Trophoblast cell (in vitro differentiated cells and primary cell): ENCODE data around the gene LRRC37A3.
"Not testable (repeated sequence)": the region's sequence is repeated elsewhere in the genome, so short reads cannot be mapped to it uniquely, and the experiment has no call there.

ENCODE experiments used
- DNase-seq, 2 donors: peaks; one replicate each; pipeline ENCODE4 v3.0.0-alpha.2; 2016
- H2AFZ ChIP-seq: 2 replicates; pipeline ENCODE4 v1.6.1; 2013; ENCODE audit warnings: low read length, moderate library complexity, mild to moderate bottlenecking; ENCODE audit not compliant: insufficient read depth, poor library complexity
- H2AK5ac ChIP-seq: 2 replicates; pipeline ENCODE4 v1.6.1; 2013; ENCODE audit warnings: mild to moderate bottlenecking, low read length
- H2BK120ac ChIP-seq: 2 replicates; pipeline ENCODE4 v1.6.1; 2013; ENCODE audit warnings: low read length, mild to moderate bottlenecking, moderate library complexity; ENCODE audit not compliant: insufficient read depth, poor library complexity
- H2BK12ac ChIP-seq: 2 replicates; pipeline ENCODE4 v1.6.1; 2013; ENCODE audit warnings: mild to moderate bottlenecking, low read length, moderate library complexity
- H2BK5ac ChIP-seq: 2 replicates; pipeline ENCODE4 v1.6.1; 2013; ENCODE audit warnings: low read length, low read depth, moderate library complexity, mild to moderate bottlenecking; ENCODE audit not compliant: poor library complexity
- H3K14ac ChIP-seq: 2 replicates; pipeline ENCODE4 v1.6.1; 2013; ENCODE audit warnings: mild to moderate bottlenecking, low read length
- H3K18ac ChIP-seq: 2 replicates; pipeline ENCODE4 v1.6.1; 2013; ENCODE audit warnings: mild to moderate bottlenecking, low read length
- H3K23ac ChIP-seq: 2 replicates; pipeline ENCODE4 v1.6.1; 2013; ENCODE audit warnings: low read length
- H3K27ac ChIP-seq: 2 replicates; pipeline ENCODE4 v1.5.1; 2013; ENCODE audit warnings: low read depth, mild to moderate bottlenecking, inconsistent platforms, low read length, moderate library complexity
- H3K27me3 ChIP-seq: 2 replicates; pipeline ENCODE4 v1.6.1; 2013; ENCODE audit warnings: inconsistent platforms, mild to moderate bottlenecking, low read length, moderate library complexity; ENCODE audit not compliant: insufficient read depth
- H3K36me3 ChIP-seq, 2 experiments: 1 replicate in 1 of 2; 2 replicates in 1 of 2; pipeline ENCODE4 v1.6.1; 2013; ENCODE audit warnings: low read length in 2 of 2, mild to moderate bottlenecking in 2 of 2, moderate library complexity in 1 of 2; ENCODE audit not compliant: insufficient read depth in 2 of 2, control insufficient read depth in 1 of 2
- H3K4ac ChIP-seq: 2 replicates; pipeline ENCODE4 v1.6.1; 2013; ENCODE audit warnings: low read depth, mild to moderate bottlenecking, low read length, moderate library complexity
- H3K4me1 ChIP-seq, 2 experiments: 1 replicate in 1 of 2; 2 replicates in 1 of 2; pipeline ENCODE4 v1.6.1; 2013; ENCODE audit warnings: low read length in 2 of 2, mild to moderate bottlenecking in 2 of 2, moderate library complexity in 1 of 2; ENCODE audit not compliant: insufficient read depth in 2 of 2, control insufficient read depth in 1 of 2
- H3K4me2 ChIP-seq: 2 replicates; pipeline ENCODE4 v1.6.1; 2013; ENCODE audit warnings: inconsistent platforms, mild to moderate bottlenecking, low read length, moderate library complexity
- H3K4me3 ChIP-seq: 2 replicates; pipeline ENCODE4 v1.5.1; 2013; ENCODE audit warnings: mild to moderate bottlenecking, low read depth, low read length, inconsistent platforms
- H3K79me1 ChIP-seq: one replicate; pipeline ENCODE4 v1.6.1; 2013; ENCODE audit warnings: low read length
- H3K79me2 ChIP-seq: 2 replicates; pipeline ENCODE4 v1.6.1; 2013; ENCODE audit warnings: low read length, mild to moderate bottlenecking; ENCODE audit not compliant: control insufficient read depth, insufficient read depth, poor library complexity
- H3K9ac ChIP-seq: 2 replicates; pipeline ENCODE4 v1.6.1; 2013; ENCODE audit warnings: mild to moderate bottlenecking, low read length
- H3K9me3 ChIP-seq: 2 replicates; pipeline ENCODE4 v1.6.1; 2013; ENCODE audit warnings: low read depth, mild to moderate bottlenecking, control low read depth, inconsistent platforms, low read length; ENCODE audit not compliant: insufficient read depth
- H4K12ac ChIP-seq: 2 replicates; pipeline ENCODE4 v1.6.1; 2013; ENCODE audit warnings: low read depth, mild to moderate bottlenecking, low read length, moderate library complexity
- H4K8ac ChIP-seq: 2 replicates; pipeline ENCODE4 v1.6.1; 2013; ENCODE audit warnings: low read depth, mild to moderate bottlenecking, low read length, moderate library complexity
- H4K91ac ChIP-seq: one replicate; pipeline ENCODE4 v1.6.1; 2013; ENCODE audit warnings: low read depth, mild to moderate bottlenecking, low read length, moderate library complexity
- WGBS: extraction: QIAGEN DNeasy Blood & Tissue Kit; methylation state at CpG from one replicate; pipeline ENCODE4 v1.1.7; 2013; ENCODE audit warnings: missing lambda C conversion rate; ENCODE audit not compliant: insufficient read length, insufficient coverage; ENCODE audit errors: extremely low coverage; 5-methylcytosine and 5-hydroxymethylcytosine counted together

Gene LRRC37A3

DNA sequence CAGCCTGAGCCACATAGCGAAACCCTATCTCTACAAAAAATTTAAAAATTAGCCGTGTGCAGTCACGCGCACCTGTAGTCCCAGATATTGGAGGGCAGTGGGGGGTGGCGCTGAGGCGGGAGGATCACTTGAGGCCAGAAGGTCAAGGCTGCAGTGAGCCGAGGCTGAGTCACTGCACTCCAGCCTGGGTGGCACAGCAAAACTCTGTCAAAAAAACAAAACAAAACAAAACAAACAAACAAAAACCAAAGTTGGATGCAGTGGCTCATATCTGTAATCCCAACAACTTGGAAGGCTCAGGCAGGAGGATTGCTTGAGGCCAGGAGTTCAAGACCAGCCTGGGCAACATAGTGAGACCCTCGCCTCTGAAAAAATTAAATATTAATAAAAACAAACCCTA lies 75.4 kb downstream of the LRRC37A3 start:
- not testable (repeated sequence) for H3K23ac ChIP-seq, H4K91ac ChIP-seq, H3K4me1 ChIP-seq, H4K12ac ChIP-seq, H3K27ac ChIP-seq, H3K18ac ChIP-seq, H2BK5ac ChIP-seq, H4K8ac ChIP-seq, H3K79me1 ChIP-seq, H3K9me3 ChIP-seq, H2BK120ac ChIP-seq, H2AK5ac ChIP-seq, H3K36me3 ChIP-seq, DNase-seq, H3K14ac ChIP-seq, H2BK12ac ChIP-seq, H3K4me3 ChIP-seq, H3K79me2 ChIP-seq, H3K27me3 ChIP-seq, H3K4ac ChIP-seq, H3K9ac ChIP-seq, H3K4me2 ChIP-seq, H2AFZ ChIP-seq
- no CpG with 5 or more reads among the region's 8 CpGs for WGBS

DNA sequence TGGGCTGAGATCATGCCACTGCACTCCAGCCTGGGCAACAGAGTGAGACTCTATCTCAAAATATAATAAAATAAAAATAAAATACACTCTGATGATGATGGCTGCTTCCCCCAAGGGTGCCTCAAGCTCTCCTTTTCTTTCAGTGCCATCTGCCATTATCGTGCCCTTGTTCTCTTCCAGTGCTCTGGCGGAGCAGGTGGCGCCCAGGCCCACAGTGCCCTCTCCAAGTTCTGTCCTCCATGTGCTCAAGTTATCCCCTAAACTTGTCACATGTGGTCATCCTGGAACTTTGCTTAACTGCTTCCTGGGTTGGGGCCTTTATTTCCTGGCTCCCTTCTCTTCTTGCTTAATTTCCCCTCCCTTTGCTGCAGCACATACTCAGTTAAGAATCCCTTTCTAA lies 76.4 kb downstream of the LRRC37A3 start:
- no CpG with 5 or more reads among the region's 3 CpGs for WGBS
- H3K4ac ChIP-seq, H2BK5ac ChIP-seq, H3K79me2 ChIP-seq, H2AK5ac ChIP-seq, H2AFZ ChIP-seq, H3K9me3 ChIP-seq, H4K8ac ChIP-seq, H3K18ac ChIP-seq, H3K4me1 ChIP-seq, H3K36me3 ChIP-seq, H2BK120ac ChIP-seq, H3K27ac ChIP-seq, H3K27me3 ChIP-seq, H3K79me1 ChIP-seq, H3K23ac ChIP-seq, H4K12ac ChIP-seq, H3K4me2 ChIP-seq, H2BK12ac ChIP-seq, H3K4me3 ChIP-seq, H3K9ac ChIP-seq, H4K91ac ChIP-seq, H3K14ac ChIP-seq, DNase-seq: not testable (repeated sequence)

DNA sequence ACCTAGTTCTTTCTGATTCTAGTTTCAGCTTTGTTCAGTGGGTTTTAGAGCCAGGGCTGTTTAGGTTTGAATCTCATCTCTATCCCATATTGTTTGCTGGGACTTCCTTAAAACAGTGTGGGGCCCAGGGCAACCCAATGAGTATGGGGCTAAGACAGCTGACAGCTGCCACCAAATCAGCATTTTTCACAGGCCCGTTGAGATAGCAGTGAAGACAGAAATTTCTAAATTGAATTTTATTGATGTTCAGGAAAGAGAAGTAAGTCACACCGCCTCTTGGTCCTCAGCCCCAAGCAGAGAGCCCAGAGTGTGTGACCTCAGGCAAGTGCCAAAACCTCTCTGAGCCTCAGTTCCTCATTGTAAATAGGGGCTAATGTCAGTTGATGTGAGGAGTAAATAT lies 78.3 kb downstream of the LRRC37A3 start:
- H3K9me3 ChIP-seq, H3K4ac ChIP-seq, H3K18ac ChIP-seq, H2BK5ac ChIP-seq, H3K4me3 ChIP-seq, H3K14ac ChIP-seq, DNase-seq, H2AK5ac ChIP-seq, H3K27me3 ChIP-seq, H3K4me2 ChIP-seq, H3K23ac ChIP-seq, H2BK12ac ChIP-seq, H2BK120ac ChIP-seq, H3K79me2 ChIP-seq, H3K9ac ChIP-seq, H3K4me1 ChIP-seq, H3K27ac ChIP-seq, H2AFZ ChIP-seq, H4K8ac ChIP-seq, H4K12ac ChIP-seq, H3K79me1 ChIP-seq, H4K91ac ChIP-seq, H3K36me3 ChIP-seq: not testable (repeated sequence)
- WGBS: no CpG with 5 or more reads among the region's 2 CpGs

DNA sequence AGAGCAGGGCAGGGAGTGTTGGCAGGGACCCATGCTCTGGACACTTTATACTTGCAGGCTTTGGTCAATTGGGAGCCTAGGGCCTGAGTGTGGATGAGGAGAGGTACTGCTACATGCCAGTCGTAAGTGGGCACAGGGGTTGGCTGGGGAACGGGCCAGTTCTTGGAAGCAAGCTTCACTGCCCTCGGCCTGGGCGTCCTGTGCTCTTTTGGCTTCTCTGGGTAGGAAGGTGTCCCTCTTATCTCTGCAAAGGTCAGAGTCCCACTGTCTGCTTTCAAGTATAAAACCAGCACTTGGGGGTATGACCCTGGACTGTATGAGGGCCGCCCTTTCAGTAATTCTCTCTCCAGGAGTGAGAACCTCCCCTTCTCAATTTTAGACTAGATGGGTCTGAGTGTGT lies 80.8 kb downstream of the LRRC37A3 start:
- not testable (repeated sequence) for DNase-seq, H3K27ac ChIP-seq, H4K91ac ChIP-seq, H3K36me3 ChIP-seq, H3K4me3 ChIP-seq, H3K4me1 ChIP-seq, H2AFZ ChIP-seq, H3K9me3 ChIP-seq, H3K14ac ChIP-seq, H2AK5ac ChIP-seq, H3K79me2 ChIP-seq, H2BK12ac ChIP-seq, H3K4me2 ChIP-seq, H3K18ac ChIP-seq, H3K27me3 ChIP-seq, H2BK120ac ChIP-seq, H3K23ac ChIP-seq, H3K79me1 ChIP-seq, H2BK5ac ChIP-seq, H4K12ac ChIP-seq, H3K9ac ChIP-seq, H4K8ac ChIP-seq, H3K4ac ChIP-seq
- WGBS: no CpG with 5 or more reads among the region's 5 CpGs
